GM18526 (cell line): ENCODE data around the gene OSBPL3.

Experiments
- POLR2A ChIP-seq: IDR thresholded peaks from 3 replicates; pipeline ENCODE4 v1.6.1; 2011; ENCODE audit not compliant: insufficient read length; ENCODE audit errors: extremely low read depth

OSBPL3 gene

GRCh38 chr7:24777806-24778205 lies 202.2 kb downstream of the OSBPL3 start:
- no peak for TF ChIP-seq POLR2A

DNA sequence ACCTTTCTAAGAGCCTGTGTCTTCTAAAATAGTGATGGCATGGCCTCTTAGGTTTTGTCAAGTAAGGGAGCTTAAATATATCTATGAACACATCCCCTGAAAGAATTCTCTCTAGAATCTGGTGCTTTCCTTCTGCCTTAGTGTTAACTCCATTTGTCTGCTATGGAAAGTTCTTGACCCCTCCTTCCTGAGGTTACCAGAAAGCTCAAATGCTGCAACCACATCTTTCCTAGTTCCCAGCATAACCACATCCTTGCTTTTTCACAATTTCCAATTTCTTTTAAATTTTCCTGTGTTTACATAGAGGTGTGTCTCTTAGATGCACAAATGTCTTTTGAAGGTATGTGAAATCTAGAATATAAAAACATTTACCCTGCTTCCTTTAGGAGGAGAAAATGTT lies 206.3 kb downstream of the OSBPL3 start:
- no peak for TF ChIP-seq POLR2A

- TF ChIP-seq POLR2A = no peak
These were observed 210.1 kb downstream of the OSBPL3 start for GRCh38 chr7:24769851-24770250.

GRCh38 chr7:24769014-24769830 lies 210.8 kb downstream of the OSBPL3 start:
- no peak for TF ChIP-seq POLR2A

- TF ChIP-seq POLR2A = no peak
These were observed 212.0 kb downstream of the OSBPL3 start for GRCh38 chr7:24767878-24768569.

GRCh38 chr7:24764972-24765744 lies 214.8 kb downstream of the OSBPL3 start:
- TF ChIP-seq POLR2A = no peak

DNA sequence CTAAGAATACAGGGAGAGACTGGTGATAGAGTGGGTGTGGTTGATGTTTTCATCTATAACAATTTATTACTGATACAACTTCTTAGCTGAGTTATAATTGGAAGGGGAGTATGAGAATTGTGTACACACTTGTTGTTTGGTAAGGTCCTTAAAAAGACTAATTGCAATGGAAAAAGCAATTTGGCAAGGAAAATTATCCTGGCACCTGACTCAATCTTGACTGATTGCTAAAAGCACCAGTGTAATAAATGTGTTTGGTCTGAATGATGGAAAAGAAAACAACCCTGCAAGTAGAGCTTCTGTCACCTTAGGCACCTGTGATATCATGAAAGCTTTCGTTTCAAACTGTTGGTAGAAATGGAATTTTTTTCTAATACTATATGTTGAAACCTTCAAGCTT lies 216.0 kb downstream of the OSBPL3 start:
- no peak for TF ChIP-seq POLR2A

GRCh38 chr7:24763303-24763901 lies 216.6 kb downstream of the OSBPL3 start:
- no peak for TF ChIP-seq POLR2A

GRCh38 chr7:24762771-24763170 lies 217.2 kb downstream of the OSBPL3 start:
- no peak for TF ChIP-seq POLR2A

- no peak for TF ChIP-seq POLR2A
These were observed 219.0 kb downstream of the OSBPL3 start for GRCh38 chr7:24760968-24761367.

GRCh38 chr7:24757353-24758275 lies 222.4 kb downstream of the OSBPL3 start, which contains the start of gene GSDME:
GSDME (minus strand) TSS chr7:24757464; CDS start chr7:24749774, 7,690 bp downstream.
- no peak for TF ChIP-seq POLR2A

DNA sequence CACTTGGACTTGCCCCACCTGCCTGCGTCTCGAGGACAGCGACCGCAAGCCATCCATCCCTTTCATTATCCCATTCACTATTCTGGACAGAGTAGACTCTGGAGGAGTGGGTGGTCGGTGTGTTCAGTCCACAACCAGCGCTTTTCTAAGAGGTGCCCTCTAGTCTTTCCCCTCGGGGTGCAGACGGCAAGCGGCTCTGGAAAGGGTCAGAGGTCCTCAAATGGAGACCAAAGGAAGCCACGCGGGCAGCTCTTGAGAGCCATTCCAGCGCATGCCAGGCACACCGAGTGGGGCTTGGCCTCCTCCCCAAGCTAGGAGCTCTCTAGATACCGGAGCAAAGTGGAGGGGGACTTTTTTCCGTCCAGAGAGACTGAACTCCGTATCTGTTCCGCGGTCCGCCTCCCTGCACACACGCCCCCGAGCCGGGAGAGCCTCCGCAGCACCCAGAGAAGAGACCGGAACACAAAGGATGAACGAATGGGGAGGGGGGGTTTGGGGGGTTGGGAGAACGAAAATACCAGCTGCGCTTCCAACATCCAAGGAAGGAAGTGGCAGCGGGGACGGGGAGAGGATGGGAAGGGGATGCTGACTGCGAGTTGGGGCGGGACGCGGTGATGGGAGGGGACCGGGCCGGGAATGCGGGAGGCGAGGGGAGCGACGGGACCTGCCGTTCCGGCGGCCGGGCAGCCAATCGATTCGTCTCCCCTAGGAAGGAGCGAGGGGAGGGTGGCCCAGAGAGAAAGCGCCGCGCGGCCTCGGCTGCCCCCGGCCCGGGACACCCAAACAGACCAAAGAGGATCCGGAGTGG lies 223.2 kb downstream of the OSBPL3 start:
- no peak for TF ChIP-seq POLR2A
